ENCODE data around the gene ABCC1. TPM values are rescaled to one million over a fixed set of nuclear protein-coding genes. Genes with fewer than 3 reads are reported as not detected.
A peak's percentile ranks its signal among the peaks of the same experiment; 100 is the strongest.

Gene ABCC1
- total RNA-seq, 2 donors from 2014 or later, result 66.0 to 67.0 TPM

GRCh38 chr16:16029431-16030011, 80.1 kb downstream of the ABCC1 start:
- Mint-ChIP-seq H3K4me1 (peaks cover 37% of the 10 kb centered on the region), H3K4me3 (no peak overlapping the region), H3K27ac (peak overlapping the region; percentile 39), H3K27me3 (no peaks in the 10 kb centered on the region), H3K36me3 (ENCODE audit: low read depth) (no peaks in the 10 kb centered on the region)
- ATAC-seq, result no peak
- H3K9me3 ChIP-seq (ENCODE audit: control insufficient read depth, low read length, poor library complexity, severe bottlenecking), result no peaks in the 10 kb centered on the region
- DNase-seq, result no peak

- DNase-seq, result no peak
- H3K27me3 Mint-ChIP-seq, result no peaks in the 10 kb centered on the region
- peak overlapping the region; percentile 41 for H3K27ac Mint-ChIP-seq
- H3K36me3 Mint-ChIP-seq (ENCODE audit: low read depth), result no peaks in the 10 kb centered on the region
- H3K4me3 Mint-ChIP-seq, result no peak overlapping the region
- H3K9me3 ChIP-seq (ENCODE audit: control insufficient read depth, low read length, poor library complexity, severe bottlenecking), result no peaks in the 10 kb centered on the region
- ATAC-seq, result no peak
- peaks cover 28% of the 10 kb centered on the region for H3K4me1 Mint-ChIP-seq
Measured at GRCh38 chr16:16030449-16030848, 81.0 kb downstream of the ABCC1 start.

- Mint-ChIP-seq H3K36me3 (ENCODE audit: low read depth) (no peaks in the 10 kb centered on the region), H3K27ac (peak overlapping the region; percentile 92)
Measured at GRCh38 chr16:16031401-16031800, 82.0 kb downstream of the ABCC1 start.

GRCh38 chr16:16032271-16032979, 83.0 kb downstream of the ABCC1 start:
- no peak overlapping the region for H3K4me3 Mint-ChIP-seq
- H3K36me3 Mint-ChIP-seq (ENCODE audit: low read depth), result no peaks in the 10 kb centered on the region
- peaks cover 19% of the 10 kb centered on the region for H3K4me1 Mint-ChIP-seq
- no peaks in the 10 kb centered on the region for H3K27me3 Mint-ChIP-seq
- DNase-seq, result no peak
- H3K9me3 ChIP-seq (ENCODE audit: control insufficient read depth, low read length, poor library complexity, severe bottlenecking), result no peaks in the 10 kb centered on the region
- no peak for ATAC-seq
- peak overlapping the region; percentile 92 for H3K27ac Mint-ChIP-seq

More at GRCh38 chr16:16031401-16031800, 82.0 kb downstream of the ABCC1 start:
- no peaks in the 10 kb centered on the region for H3K27me3 Mint-ChIP-seq
- H3K4me1 Mint-ChIP-seq, result peaks cover 20% of the 10 kb centered on the region
- no peaks in the 10 kb centered on the region for H3K9me3 ChIP-seq (ENCODE audit: control insufficient read depth, low read length, poor library complexity, severe bottlenecking)
- DNase-seq (no peak), ATAC-seq (no peak)
- H3K4me3 Mint-ChIP-seq, result peak overlapping the region; percentile 26

- no peaks in the 10 kb centered on the region for H3K9me3 ChIP-seq (ENCODE audit: control insufficient read depth, low read length, poor library complexity, severe bottlenecking)
- DNase-seq (no peak), ATAC-seq (peak; percentile 92)
- peaks cover 4% of the 10 kb centered on the region for H3K36me3 Mint-ChIP-seq (ENCODE audit: low read depth)
- peak overlapping the region; percentile 12 for H3K4me3 Mint-ChIP-seq
- peaks cover 20% of the 10 kb centered on the region for H3K4me1 Mint-ChIP-seq
- no peaks in the 10 kb centered on the region for H3K27me3 Mint-ChIP-seq
- H3K27ac Mint-ChIP-seq, result peak overlapping the region; percentile 92
Measured at GRCh38 chr16:16033208-16033717, 83.8 kb downstream of the ABCC1 start.

- Mint-ChIP-seq H3K27me3 (no peaks in the 10 kb centered on the region), H3K27ac (no peak overlapping the region), H3K4me1 (peaks cover 36% of the 10 kb centered on the region), H3K4me3 (peak overlapping the region; percentile 19), H3K36me3 (ENCODE audit: low read depth) (peaks cover 12% of the 10 kb centered on the region)
- ATAC-seq (no peak), DNase-seq (no peak)
- H3K9me3 ChIP-seq (ENCODE audit: control insufficient read depth, low read length, poor library complexity, severe bottlenecking), result no peaks in the 10 kb centered on the region
Measured at GRCh38 chr16:16036359-16036792, 87.0 kb downstream of the ABCC1 start.

GRCh38 chr16:16037521-16037920, 88.1 kb downstream of the ABCC1 start:
- no peak overlapping the region for H3K4me3 Mint-ChIP-seq
- no peak overlapping the region for H3K27ac Mint-ChIP-seq
- H3K9me3 ChIP-seq (ENCODE audit: control insufficient read depth, low read length, poor library complexity, severe bottlenecking), result no peaks in the 10 kb centered on the region
- H3K27me3 Mint-ChIP-seq, result no peaks in the 10 kb centered on the region
- H3K36me3 Mint-ChIP-seq (ENCODE audit: low read depth), result peaks cover 12% of the 10 kb centered on the region
- peaks cover 35% of the 10 kb centered on the region for H3K4me1 Mint-ChIP-seq
- DNase-seq (no peak), ATAC-seq (no peak)

- DNase-seq (no peak), ATAC-seq (no peak)
- no peaks in the 10 kb centered on the region for H3K9me3 ChIP-seq (ENCODE audit: control insufficient read depth, low read length, poor library complexity, severe bottlenecking)
- Mint-ChIP-seq H3K27ac (no peak overlapping the region), H3K36me3 (ENCODE audit: low read depth) (peaks cover 12% of the 10 kb centered on the region), H3K4me1 (peaks cover 30% of the 10 kb centered on the region), H3K27me3 (no peaks in the 10 kb centered on the region), H3K4me3 (no peak overlapping the region)
Measured at GRCh38 chr16:16037970-16038369, 88.6 kb downstream of the ABCC1 start.

- Mint-ChIP-seq H3K4me3 (peak overlapping the region; percentile 55), H3K36me3 (ENCODE audit: low read depth) (peaks cover 12% of the 10 kb centered on the region), H3K27me3 (no peaks in the 10 kb centered on the region), H3K4me1 (peaks cover 21% of the 10 kb centered on the region), H3K27ac (no peak overlapping the region)
- DNase-seq (no peak), ATAC-seq (no peak)
- H3K9me3 ChIP-seq (ENCODE audit: control insufficient read depth, low read length, poor library complexity, severe bottlenecking), result no peaks in the 10 kb centered on the region
Measured at GRCh38 chr16:16038950-16039349, 89.5 kb downstream of the ABCC1 start.

- H3K4me1 Mint-ChIP-seq, result peaks cover 28% of the 10 kb centered on the region
- no peaks in the 10 kb centered on the region for H3K9me3 ChIP-seq (ENCODE audit: control insufficient read depth, low read length, poor library complexity, severe bottlenecking)
- H3K4me3 Mint-ChIP-seq, result peak overlapping the region; percentile 56
- H3K36me3 Mint-ChIP-seq (ENCODE audit: low read depth), result peaks cover 16% of the 10 kb centered on the region
- peak; percentile 81 for ATAC-seq
- no peaks in the 10 kb centered on the region for H3K27me3 Mint-ChIP-seq
- DNase-seq, result no peak
- H3K27ac Mint-ChIP-seq, result peak overlapping the region; percentile 83
Measured at GRCh38 chr16:16041196-16041892, 91.9 kb downstream of the ABCC1 start.

- H3K4me1 Mint-ChIP-seq, result peaks cover 28% of the 10 kb centered on the region
- ATAC-seq, result no peak
- DNase-seq, result no peak
- no peaks in the 10 kb centered on the region for H3K27me3 Mint-ChIP-seq
- no peak overlapping the region for H3K4me3 Mint-ChIP-seq
- H3K27ac Mint-ChIP-seq, result peak overlapping the region; percentile 83
- peaks cover 16% of the 10 kb centered on the region for H3K36me3 Mint-ChIP-seq (ENCODE audit: low read depth)
- no peaks in the 10 kb centered on the region for H3K9me3 ChIP-seq (ENCODE audit: control insufficient read depth, low read length, poor library complexity, severe bottlenecking)
Measured at GRCh38 chr16:16042076-16042475, 92.7 kb downstream of the ABCC1 start.

- Mint-ChIP-seq H3K4me1 (peaks cover 13% of the 10 kb centered on the region), H3K36me3 (ENCODE audit: low read depth) (peaks cover 13% of the 10 kb centered on the region), H3K27ac (no peak overlapping the region), H3K27me3 (no peaks in the 10 kb centered on the region), H3K4me3 (no peak overlapping the region)
- H3K9me3 ChIP-seq (ENCODE audit: control insufficient read depth, low read length, poor library complexity, severe bottlenecking), result no peaks in the 10 kb centered on the region
- no peak for ATAC-seq
- DNase-seq, result no peak
Measured at GRCh38 chr16:16045296-16045695, 95.9 kb downstream of the ABCC1 start.

- no peaks in the 10 kb centered on the region for H3K9me3 ChIP-seq (ENCODE audit: control insufficient read depth, low read length, poor library complexity, severe bottlenecking)
- no peak overlapping the region for H3K4me3 Mint-ChIP-seq
- no peak overlapping the region for H3K27ac Mint-ChIP-seq
- DNase-seq, result no peak
- peaks cover 13% of the 10 kb centered on the region for H3K4me1 Mint-ChIP-seq
- ATAC-seq, result no peak
- no peaks in the 10 kb centered on the region for H3K27me3 Mint-ChIP-seq
- peaks cover 13% of the 10 kb centered on the region for H3K36me3 Mint-ChIP-seq (ENCODE audit: low read depth)
Measured at GRCh38 chr16:16045879-16046278, 96.5 kb downstream of the ABCC1 start.
